HepG2 (cell line): ENCODE results near the gene TREML4.

ENCODE experiments used
- CHCHD3 ChIP-seq: sonication (generic); formaldehyde crosslinking; IDR thresholded peaks from 2 replicates; pipeline ENCODE4 v1.8.0; 2022; ENCODE audit warnings: mild to moderate bottlenecking, missing genetic modification reagents, moderate library complexity
- JUN ChIP-seq: sonication (generic); formaldehyde crosslinking; IDR thresholded peaks from 2 replicates; pipeline ENCODE4 v1.4.0; 2020; ENCODE audit warnings: mild to moderate bottlenecking, missing genetic modification reagents

DNA sequence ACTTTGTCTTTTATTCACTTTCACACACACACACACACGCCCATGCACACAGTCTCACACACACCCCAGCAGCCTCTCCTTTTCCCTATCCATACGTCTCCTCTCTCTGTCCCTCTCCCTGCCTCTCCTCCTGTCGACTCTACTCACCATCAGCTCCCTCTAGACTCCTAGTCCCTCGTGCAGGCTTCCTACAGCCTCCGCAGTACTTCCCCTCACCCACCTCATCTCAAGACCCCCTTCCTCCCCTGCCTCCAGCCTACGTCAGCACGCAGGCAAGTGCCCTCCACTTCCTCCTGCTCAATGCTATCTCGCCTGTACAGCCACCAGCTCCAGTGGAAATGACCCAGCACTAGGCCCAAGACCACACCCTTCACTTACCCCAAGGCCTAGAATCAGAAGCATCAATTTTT is 26.4 kb upstream of the TREML4 start:
- no peak for TF ChIP-seq CHCHD3 (CRISPR knock-in tag)
- TF ChIP-seq JUN (CRISPR knock-in tag), result no peak
